SK-N-SH (cell line): Measurements from ENCODE around the gene AMDHD2. TPM values are rescaled to one million over a fixed set of nuclear protein-coding genes. Genes with fewer than 3 reads are reported as not detected.
"Not testable (repeated sequence)": the region's sequence is repeated elsewhere in the genome, so short reads cannot be mapped to it uniquely, and the experiment has no call there.

Experiments
- CTCF ChIA-PET: fragments of 300-600, 350-600 bp; formaldehyde crosslinking; extraction: SDS; loops from one replicate; lab custom pipeline; 2021; lab: Yijun Ruan, JAX
- POLR2A ChIA-PET: fragments of 350-600 bp; sonication (Branson Sonifier 250); formaldehyde crosslinking; extraction: SDS; loops from one replicate; lab custom pipeline; 2020; ENCODE audit warnings: antibody characterized with exemption, inconsistent platforms; lab: Yijun Ruan, JAX
- DNase-seq: peaks from one replicate; pipeline ENCODE4 v3.0.0; 2012
- H2AFZ ChIP-seq: fragments of 200-600 bp; sonication (generic); 2 replicates; pipeline ENCODE4 v1.8.1; 2016; ENCODE audit warnings: antibody characterized with exemption, mild to moderate bottlenecking, low read depth
- H3F3A ChIP-seq: fragments of 200-600 bp; sonication (generic); replicated peaks from 2 replicates; pipeline ENCODE3; 2016; ENCODE audit warnings: antibody characterized with exemption, mild to moderate bottlenecking; ENCODE audit not compliant: insufficient read depth
- H3K27ac ChIP-seq, 2 experiments: fragments of 200-500 bp in 1 of 2; fragments of 200-600 bp in 1 of 2; sonication (Bioruptor generic) in 1 of 2; sonication (generic), shearing (Covaris generic) in 1 of 2; 2 replicates each; pipeline versions ENCODE4 v1.5.1 to v1.6.1; 2014 to 2016; ENCODE audit warnings: low read depth in 2 of 2, inconsistent platforms in 1 of 2, low read length in 1 of 2, mild to moderate bottlenecking in 1 of 2, mixed read lengths in 1 of 2
- H3K27me3 ChIP-seq: fragments of 200-600 bp; sonication (generic), shearing (Covaris generic); 2 replicates; pipeline ENCODE4 v1.6.1; 2016; ENCODE audit warnings: mixed run types; ENCODE audit not compliant: insufficient read depth
- H3K36me3 ChIP-seq, 2 experiments: fragments of 200-500 bp in 1 of 2; fragments of 200-600 bp in 1 of 2; sonication (Bioruptor generic) in 1 of 2; sonication (generic) in 1 of 2; replicated peaks in 1 of 2; 2 replicates each; pipeline versions ENCODE3 to v1.5.1; 2014 to 2016; ENCODE audit warnings: low read length in 1 of 2, mild to moderate bottlenecking in 1 of 2; ENCODE audit not compliant: insufficient read depth in 2 of 2, control insufficient read depth in 1 of 2
- H3K4me1 ChIP-seq, 2 experiments: fragments of 200-500 bp in 1 of 2; fragments of 200-600 bp in 1 of 2; sonication (Bioruptor generic) in 1 of 2; sonication (generic), shearing (Covaris generic) in 1 of 2; 2 replicates each; pipeline versions ENCODE4 v1.5.1 to v1.6.1; 2014 to 2016; ENCODE audit warnings: low read depth in 1 of 2, low read length in 1 of 2, mixed run types in 1 of 2; ENCODE audit not compliant: insufficient read depth in 2 of 2, control insufficient read depth in 1 of 2
- H3K4me2 ChIP-seq: fragments of 200-600 bp; sonication (generic), shearing (Covaris generic); 2 replicates; pipeline ENCODE4 v1.6.1; 2017; ENCODE audit warnings: mixed run types
- H3K4me3 ChIP-seq, 2 experiments: fragments of 200-500 bp in 1 of 2; fragments of 200-600 bp in 1 of 2; sonication (Bioruptor generic) in 1 of 2; sonication (generic), shearing (Covaris generic) in 1 of 2; 2 replicates each; pipeline versions ENCODE4 v1.5.1 to v1.8.1; 2014 to 2016; ENCODE audit warnings: low read depth in 2 of 2, inconsistent platforms in 1 of 2, low read length in 1 of 2, mild to moderate bottlenecking in 1 of 2, mixed read lengths in 1 of 2, moderate library complexity in 1 of 2
- H3K79me2 ChIP-seq: fragments of 200-600 bp; sonication (generic); 2 replicates; pipeline ENCODE4 v1.8.1; 2017; ENCODE audit warnings: mild to moderate bottlenecking; ENCODE audit not compliant: insufficient read depth
- H3K9ac ChIP-seq: fragments of 200-600 bp; sonication (generic); 2 replicates; pipeline ENCODE4 v1.6.1; 2017; ENCODE audit warnings: mixed run types
- H3K9me2 ChIP-seq: fragments of 200-600 bp; sonication (generic); 2 replicates; pipeline ENCODE4 v1.6.1; 2017; ENCODE audit warnings: mixed run types
- H3K9me3 ChIP-seq: fragments of 200-600 bp; sonication (generic); 2 replicates; pipeline ENCODE4 v1.6.1; 2017; ENCODE audit warnings: mixed run types, mild to moderate bottlenecking, moderate library complexity
- H4K20me1 ChIP-seq: fragments of 200-600 bp; sonication (generic); 2 replicates; pipeline ENCODE4 v1.6.1; 2017; ENCODE audit warnings: mild to moderate bottlenecking, mixed run types; ENCODE audit not compliant: insufficient read depth
- EZH2phosphoT487 ChIP-seq: fragments of 200-600 bp; sonication (generic); IDR thresholded peaks from 2 replicates; pipeline ENCODE4 v1.6.1; 2017; ENCODE audit warnings: low read depth, mixed run types, mild to moderate bottlenecking, antibody characterized with exemption, moderate library complexity, borderline replicate concordance
- MAX ChIP-seq: IDR thresholded peaks from 2 replicates; pipeline ENCODE4 v1.4.0; 2012; ENCODE audit warnings: low read depth
- MEF2A ChIP-seq: IDR thresholded peaks from 2 replicates; pipeline ENCODE4 v1.4.0; 2012; ENCODE audit warnings: low read depth, borderline replicate concordance
- NFIC ChIP-seq: IDR thresholded peaks from 2 replicates; pipeline ENCODE4 v1.4.0; 2012; ENCODE audit warnings: borderline replicate concordance
- SIN3A ChIP-seq: IDR thresholded peaks from 2 replicates; pipeline ENCODE4 v1.6.1; 2012; ENCODE audit warnings: low read depth, mild to moderate bottlenecking, low read length, moderate library complexity, borderline replicate concordance
- SMC3 ChIP-seq: IDR thresholded peaks from 2 replicates; pipeline ENCODE4 v1.6.1; 2012; ENCODE audit warnings: low read depth, low read length, improper control_type of control experiment
- USF2 ChIP-seq: fragments of 150-350 bp; IDR thresholded peaks from 2 replicates; pipeline ENCODE4 v1.6.1; 2017; ENCODE audit warnings: antibody characterized with exemption, low read length, low read depth, borderline replicate concordance
- WGBS: methylation state at CpG from one replicate; pipeline ENCODE4 v1.1.6; 2017; ENCODE audit warnings: low lambda C conversion rate; 5-methylcytosine and 5-hydroxymethylcytosine counted together
- polyA plus RNA-seq, 3 experiments: library from polyadenylated mRNA; depleted of rRNA; stranded (reverse); fragments of >200 nt; gene quantifications; 2 replicates each; pipeline ENCODE4 v1.2.3, GENCODE V29; 2012

The AMDHD2 gene
- polyA plus RNA-seq, 1 of the 3 experiments (the other 2 are of a cell fraction), result 38.1 TPM

- H3F3A ChIP-seq, result peaks cover 9% of the 10 kb centered on the region
- no peak overlapping the region for H3K4me2 ChIP-seq
- no peak overlapping the region for H3K27ac ChIP-seq
- CTCF ChIA-PET, result interaction anchor here (1.2 to 4.1 kb wide), 3 partner anchors 10 to 138 kb away, joined by 3 to 20 read pairs (median 9); partner anchors contain the start of gene ABCA3
- POLR2A ChIA-PET, result interaction anchor here (1.2 kb wide), 1 partner anchor 36 kb away, joined by 3 read pairs; no protein-coding TSS in a partner anchor
- H3K9me2 ChIP-seq, result no peaks in the 10 kb centered on the region
- no peak overlapping the region for H2AFZ ChIP-seq
- no peaks in the 10 kb centered on the region for H3K36me3 ChIP-seq
- H3K27me3 ChIP-seq, result no peaks in the 10 kb centered on the region
- TF ChIP-seq SIN3A (no peak), USF2 (no peak), NFIC (no peak), EZH2phosphoT487 (no peak), MAX (no peak), MEF2A (no peak), SMC3 (no peak)
- peaks cover 16% of the 10 kb centered on the region for H3K79me2 ChIP-seq
- WGBS, result 89% methylated on average over 8 of the region's 8 CpGs
- no peak for DNase-seq
- H3K4me3 ChIP-seq, result no peak overlapping the region
- no peaks in the 10 kb centered on the region for H4K20me1 ChIP-seq
- H3K9me3 ChIP-seq, result no peaks in the 10 kb centered on the region
- no peak overlapping the region for H3K9ac ChIP-seq
- H3K4me1 ChIP-seq, result peaks cover 3 to 47% of the 10 kb centered on the region in 2 experiments
Observed at GRCh38 chr16:2478279-2478678, 41.9 kb upstream of the AMDHD2 start.

GRCh38 chr16:2479996-2480395 is 40.2 kb upstream of the AMDHD2 start:
- H4K20me1 ChIP-seq, H3K9me3 ChIP-seq, H3K27ac ChIP-seq, H3K9ac ChIP-seq, H3K4me2 ChIP-seq, H3K4me3 ChIP-seq, H3K9me2 ChIP-seq, H2AFZ ChIP-seq, H3F3A ChIP-seq, CTCF ChIA-PET, DNase-seq, H3K36me3 ChIP-seq, H3K27me3 ChIP-seq, POLR2A ChIA-PET: not testable (repeated sequence)
- Histone ChIP-seq H3K79me2 (peaks cover 16% of the 10 kb centered on the region), H3K4me1 (peaks cover 3 to 60% of the 10 kb centered on the region in 2 experiments; a peak in 3 of 4 replicates)
- 93% methylated on average over 10 of the region's 10 CpGs for WGBS

GRCh38 chr16:2480948-2481347 is 39.2 kb upstream of the AMDHD2 start:
- Histone ChIP-seq H3K9me2 (no peaks in the 10 kb centered on the region), H3K4me3 (no peak overlapping the region), H3K4me1 (peaks cover 3 to 59% of the 10 kb centered on the region in 2 experiments; a peak in 3 of 4 replicates), H3K36me3 (no peaks in the 10 kb centered on the region), H3K27ac (no peak overlapping the region), H3K4me2 (no peak overlapping the region), H3F3A (peaks cover 9% of the 10 kb centered on the region), H2AFZ (no peak overlapping the region), H3K9ac (no peak overlapping the region), H3K79me2 (peaks cover 13% of the 10 kb centered on the region), H4K20me1 (no peaks in the 10 kb centered on the region), H3K27me3 (no peaks in the 10 kb centered on the region), H3K9me3 (no peaks in the 10 kb centered on the region)
- DNase-seq, result no peak
- TF ChIP-seq SIN3A, result no peak
- no peak for TF ChIP-seq NFIC
- ChIA-PET CTCF (interaction anchor here (1.1 to 12.7 kb wide), 4 partner anchors 10 to 51 kb away, joined by 3 to 95 read pairs (median 4); no protein-coding TSS in a partner anchor), POLR2A (interaction anchor here (0.6 to 3.5 kb wide), 3 partner anchors 11 to 20 kb away, joined by 3 to 44 read pairs (median 4); partner anchors contain the start of gene NTN3)
- 95% methylated on average over 12 of the region's 12 CpGs for WGBS
